NCI-H1048 (cell line): Measurements from ENCODE around the gene IFT172.
A peak's percentile ranks its signal among the peaks of the same experiment; 100 is the strongest.

Source experiments
- DNase-seq: peaks from one replicate; lab custom pipeline; 2025; lab: John Stamatoyannopoulos, UW

IFT172 gene

GRCh38 chr2:27422958-27423357, 66.6 kb downstream of the IFT172 start:
- DNase-seq, result no peak

GRCh38 chr2:27421660-27422250, 67.8 kb downstream of the IFT172 start:
- DNase-seq, result no peak

- DNase-seq, result no peak
Measured at GRCh38 chr2:27420996-27421395, 68.5 kb downstream of the IFT172 start.

GRCh38 chr2:27416151-27416550, 73.4 kb downstream of the IFT172 start:
- no peak for DNase-seq

- no peak for DNase-seq
Measured at GRCh38 chr2:27412419-27413152, 77.0 kb downstream of the IFT172 start.

GRCh38 chr2:27409321-27410073, 80.0 kb downstream of the IFT172 start, which contains the start of gene PPM1G:
TSS of gene PPM1G (minus strand) at chr2:27409591. CDS start at chr2:27409422, 169 bp downstream.
- peak; percentile 87 for DNase-seq

- no peak for DNase-seq
Measured at GRCh38 chr2:27408601-27409320, 80.8 kb downstream of the IFT172 start.

- DNase-seq, result no peak
Measured at GRCh38 chr2:27407798-27408491, 81.6 kb downstream of the IFT172 start.

- no peak for DNase-seq
Measured at GRCh38 chr2:27400348-27401135, 89.0 kb downstream of the IFT172 start.

GRCh38 chr2:27398962-27399361, 90.6 kb downstream of the IFT172 start:
- no peak for DNase-seq
